HL-60 (cell line): ENCODE measurements around the gene DLX4.

Experiments used
- GABPA ChIP-seq: IDR thresholded peaks from 2 replicates; pipeline ENCODE4 v1.6.1; 2012; ENCODE audit warnings: low read depth
- POLR2AphosphoS5 ChIP-seq: IDR thresholded peaks from 2 replicates; pipeline ENCODE4 v1.6.1; 2012; ENCODE audit warnings: low read depth
- SPI1 ChIP-seq: IDR thresholded peaks from 2 replicates; pipeline ENCODE4 v1.6.1; 2012; ENCODE audit warnings: low read depth, mild to moderate bottlenecking, borderline replicate concordance
- TF ChIP-seq, protein P1 (sequence below): IDR thresholded peaks from one replicate; pipeline ENCODE4 v1.5.1; 2011; ENCODE audit warnings: low read length, control low read depth, inconsistent platforms; ENCODE audit not compliant: insufficient read depth
- TF ChIP-seq, protein P2 (sequence below): IDR thresholded peaks from 2 replicates; pipeline ENCODE4 v1.6.1; 2012; ENCODE audit warnings: low read depth; ENCODE audit not compliant: insufficient replicate concordance

DNA sequence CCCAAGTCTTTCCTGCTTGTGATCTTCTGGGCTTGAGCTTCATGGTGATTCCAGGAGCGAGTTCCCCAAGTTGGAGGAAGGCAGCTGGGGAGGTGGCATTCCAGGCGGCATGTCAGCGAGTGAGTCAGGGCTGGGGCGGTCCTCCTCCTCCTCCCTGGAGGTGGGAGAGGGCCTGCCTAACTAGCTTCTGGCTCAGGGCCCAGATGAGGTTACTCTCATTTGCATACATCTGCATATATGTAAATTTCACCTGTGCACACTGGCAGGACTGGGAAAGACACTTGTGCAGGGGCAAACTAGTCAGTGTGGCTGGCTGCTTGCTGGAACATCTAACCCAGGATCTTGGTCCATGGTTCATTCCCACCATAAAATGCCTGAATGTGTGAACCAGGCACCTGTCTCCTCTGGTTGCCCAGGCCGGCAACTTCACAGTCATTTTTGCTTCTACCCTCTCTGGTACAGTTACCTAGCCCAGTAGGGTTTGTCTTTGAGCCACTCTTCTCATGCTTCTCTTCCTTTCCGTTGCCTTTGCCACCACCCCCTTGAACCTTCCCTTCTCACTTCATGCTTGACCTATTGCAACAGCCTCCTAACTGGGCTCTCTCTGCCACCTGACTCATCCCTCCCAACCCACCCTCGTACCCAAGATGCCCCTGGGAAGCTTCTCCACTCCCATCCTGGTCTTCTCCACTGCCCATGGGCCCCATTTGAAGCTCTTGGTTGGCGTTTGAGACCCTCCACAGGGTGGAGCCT is 9.6 kb upstream of the DLX4 start:
- TF ChIP-seq, protein P1, sequence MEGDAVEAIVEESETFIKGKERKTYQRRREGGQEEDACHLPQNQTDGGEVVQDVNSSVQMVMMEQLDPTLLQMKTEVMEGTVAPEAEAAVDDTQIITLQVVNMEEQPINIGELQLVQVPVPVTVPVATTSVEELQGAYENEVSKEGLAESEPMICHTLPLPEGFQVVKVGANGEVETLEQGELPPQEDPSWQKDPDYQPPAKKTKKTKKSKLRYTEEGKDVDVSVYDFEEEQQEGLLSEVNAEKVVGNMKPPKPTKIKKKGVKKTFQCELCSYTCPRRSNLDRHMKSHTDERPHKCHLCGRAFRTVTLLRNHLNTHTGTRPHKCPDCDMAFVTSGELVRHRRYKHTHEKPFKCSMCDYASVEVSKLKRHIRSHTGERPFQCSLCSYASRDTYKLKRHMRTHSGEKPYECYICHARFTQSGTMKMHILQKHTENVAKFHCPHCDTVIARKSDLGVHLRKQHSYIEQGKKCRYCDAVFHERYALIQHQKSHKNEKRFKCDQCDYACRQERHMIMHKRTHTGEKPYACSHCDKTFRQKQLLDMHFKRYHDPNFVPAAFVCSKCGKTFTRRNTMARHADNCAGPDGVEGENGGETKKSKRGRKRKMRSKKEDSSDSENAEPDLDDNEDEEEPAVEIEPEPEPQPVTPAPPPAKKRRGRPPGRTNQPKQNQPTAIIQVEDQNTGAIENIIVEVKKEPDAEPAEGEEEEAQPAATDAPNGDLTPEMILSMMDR: no peak
- TF ChIP-seq POLR2AphosphoS5: no peak
- TF ChIP-seq, protein P2, sequence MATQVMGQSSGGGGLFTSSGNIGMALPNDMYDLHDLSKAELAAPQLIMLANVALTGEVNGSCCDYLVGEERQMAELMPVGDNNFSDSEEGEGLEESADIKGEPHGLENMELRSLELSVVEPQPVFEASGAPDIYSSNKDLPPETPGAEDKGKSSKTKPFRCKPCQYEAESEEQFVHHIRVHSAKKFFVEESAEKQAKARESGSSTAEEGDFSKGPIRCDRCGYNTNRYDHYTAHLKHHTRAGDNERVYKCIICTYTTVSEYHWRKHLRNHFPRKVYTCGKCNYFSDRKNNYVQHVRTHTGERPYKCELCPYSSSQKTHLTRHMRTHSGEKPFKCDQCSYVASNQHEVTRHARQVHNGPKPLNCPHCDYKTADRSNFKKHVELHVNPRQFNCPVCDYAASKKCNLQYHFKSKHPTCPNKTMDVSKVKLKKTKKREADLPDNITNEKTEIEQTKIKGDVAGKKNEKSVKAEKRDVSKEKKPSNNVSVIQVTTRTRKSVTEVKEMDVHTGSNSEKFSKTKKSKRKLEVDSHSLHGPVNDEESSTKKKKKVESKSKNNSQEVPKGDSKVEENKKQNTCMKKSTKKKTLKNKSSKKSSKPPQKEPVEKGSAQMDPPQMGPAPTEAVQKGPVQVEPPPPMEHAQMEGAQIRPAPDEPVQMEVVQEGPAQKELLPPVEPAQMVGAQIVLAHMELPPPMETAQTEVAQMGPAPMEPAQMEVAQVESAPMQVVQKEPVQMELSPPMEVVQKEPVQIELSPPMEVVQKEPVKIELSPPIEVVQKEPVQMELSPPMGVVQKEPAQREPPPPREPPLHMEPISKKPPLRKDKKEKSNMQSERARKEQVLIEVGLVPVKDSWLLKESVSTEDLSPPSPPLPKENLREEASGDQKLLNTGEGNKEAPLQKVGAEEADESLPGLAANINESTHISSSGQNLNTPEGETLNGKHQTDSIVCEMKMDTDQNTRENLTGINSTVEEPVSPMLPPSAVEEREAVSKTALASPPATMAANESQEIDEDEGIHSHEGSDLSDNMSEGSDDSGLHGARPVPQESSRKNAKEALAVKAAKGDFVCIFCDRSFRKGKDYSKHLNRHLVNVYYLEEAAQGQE: no peak
- TF ChIP-seq GABPA: no peak
- TF ChIP-seq SPI1: no peak
